GM19324 (cell line): Measurements from ENCODE around the gene PTPRG.

Experiments
- ATAC-seq: cut with Tn5 transposase; IDR thresholded peaks from one replicate; pipeline ENCODE4 v1.9.1; 2021; ENCODE audit warnings: mild to moderate bottlenecking, moderate library complexity; ENCODE audit not compliant: unreplicated experiment, low FRiP score

The PTPRG gene

DNA sequence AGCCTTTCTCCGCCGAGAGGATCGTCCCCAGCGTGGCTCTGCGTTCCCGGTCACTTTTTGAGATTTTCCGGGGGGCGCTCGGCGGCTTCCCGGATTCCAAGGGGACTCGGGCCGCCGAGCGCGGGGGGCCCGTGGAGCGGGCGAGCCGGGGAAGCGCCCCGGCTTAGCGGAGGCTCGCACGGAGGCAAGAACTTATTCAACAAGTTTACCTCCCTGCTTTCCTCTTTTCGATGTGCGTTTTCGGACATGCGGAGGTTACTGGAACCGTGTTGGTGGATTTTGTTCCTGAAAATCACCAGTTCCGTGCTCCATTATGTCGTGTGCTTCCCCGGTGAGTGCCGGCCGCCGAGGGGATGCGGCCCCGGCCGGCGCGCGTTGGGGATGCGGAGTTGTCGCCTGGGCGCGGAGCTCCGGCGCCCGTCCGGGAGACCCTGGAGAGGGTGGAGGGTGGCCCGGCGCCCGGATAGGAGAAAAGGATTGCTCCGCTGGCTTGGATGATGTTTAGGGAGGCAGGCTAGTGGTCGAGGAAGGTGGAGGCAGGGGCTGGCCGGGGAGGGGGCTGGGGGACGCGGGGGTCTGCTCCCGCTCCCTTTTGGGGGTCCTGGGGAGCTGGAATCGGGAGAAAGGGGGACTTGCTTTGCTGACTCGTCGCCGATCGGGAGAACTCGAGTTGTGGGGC lies 810 bp downstream of the PTPRG start:
- ATAC-seq: peak; percentile 3

- ATAC-seq: no peak
Observed at GRCh38 chr3:61562721-61563312, 1.4 kb downstream of the PTPRG start.

DNA sequence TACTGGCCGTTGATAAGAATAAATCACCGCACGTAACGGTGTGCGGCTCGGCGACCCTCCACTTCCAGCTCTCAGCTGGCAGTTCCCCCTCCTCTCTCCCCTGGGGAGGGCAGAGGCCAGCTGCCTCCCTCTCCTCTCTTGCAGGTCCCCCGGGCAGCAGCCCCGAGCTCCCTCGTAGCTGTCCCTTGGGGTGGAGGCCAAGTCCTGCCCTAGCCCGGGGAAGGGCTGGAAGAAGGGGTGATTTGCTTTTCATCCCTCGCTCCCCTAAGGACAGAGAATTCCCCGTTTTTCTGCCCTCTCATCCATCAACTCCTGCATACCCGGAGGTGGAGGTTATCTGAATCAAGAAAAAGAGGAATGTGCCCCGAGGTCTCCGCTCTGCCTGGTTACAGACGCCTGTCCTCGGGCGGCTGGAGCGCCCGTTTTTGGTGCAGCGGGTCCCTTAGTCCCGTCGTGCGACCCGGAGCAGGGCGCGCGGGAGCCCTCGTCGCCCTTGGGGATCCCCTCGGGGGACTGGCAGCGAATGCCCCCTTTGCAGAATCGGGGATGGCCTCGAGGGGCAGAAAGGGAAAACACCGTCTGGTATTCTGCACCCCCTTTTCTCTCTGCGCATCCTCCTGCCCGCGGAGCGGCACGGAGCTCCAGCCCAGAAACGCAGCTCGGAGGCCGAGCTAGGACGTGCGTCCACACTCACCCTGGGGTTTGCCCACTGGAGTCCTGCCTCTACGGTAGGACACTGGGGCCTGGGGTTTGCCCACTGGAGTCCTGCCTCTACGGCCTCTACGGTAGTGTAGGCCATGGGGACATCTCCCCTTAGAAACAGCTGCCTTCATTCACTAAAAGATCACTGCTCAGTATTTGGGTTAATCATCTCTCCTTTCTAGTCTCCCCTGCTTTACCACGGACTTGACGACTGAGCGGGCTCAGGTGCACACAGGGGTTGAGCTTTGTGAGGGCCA lies 2.2 kb downstream of the PTPRG start:
- ATAC-seq: no peak

GRCh38 chr3:61564395-61565059 lies 3.2 kb downstream of the PTPRG start:
- ATAC-seq: no peak

DNA sequence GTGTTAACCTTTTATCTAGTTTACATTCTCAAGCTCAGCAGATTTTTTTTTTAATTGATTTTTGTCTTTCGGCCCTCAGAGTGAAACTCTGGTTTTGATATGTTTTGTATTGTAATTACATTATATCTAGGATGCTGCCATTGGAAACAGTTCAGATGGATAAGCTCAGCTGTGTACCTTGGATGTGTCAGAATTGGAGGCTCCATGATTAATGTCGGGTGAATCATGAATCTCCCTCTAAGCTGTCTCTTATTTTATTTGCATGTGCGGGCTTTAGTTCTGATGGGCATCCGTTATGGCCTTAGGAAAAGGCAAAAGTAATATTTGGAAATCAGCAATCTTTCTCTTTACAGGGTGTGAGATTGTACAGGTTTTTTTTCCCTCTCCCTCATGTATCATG lies 4.2 kb downstream of the PTPRG start:
- ATAC-seq: no peak

DNA sequence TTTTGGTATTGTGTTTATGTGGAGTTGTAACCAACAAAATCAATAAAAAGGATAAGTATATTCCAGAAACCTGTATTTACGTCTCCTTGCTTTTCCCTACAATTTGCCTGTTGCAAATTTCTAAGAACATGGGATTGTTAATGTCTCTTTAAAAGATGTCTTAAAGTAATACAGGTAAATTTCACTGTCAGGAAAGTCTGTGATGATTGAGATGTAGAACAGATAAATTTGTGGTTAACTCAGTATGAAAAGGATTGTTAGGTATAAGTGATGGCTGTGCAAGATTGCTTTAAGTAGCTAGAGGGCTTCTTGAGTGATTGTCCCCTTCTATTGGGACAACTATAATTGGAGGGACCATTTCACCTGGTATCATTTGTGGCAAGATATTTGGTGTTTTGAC lies 6.8 kb downstream of the PTPRG start:
- no peak for ATAC-seq

DNA sequence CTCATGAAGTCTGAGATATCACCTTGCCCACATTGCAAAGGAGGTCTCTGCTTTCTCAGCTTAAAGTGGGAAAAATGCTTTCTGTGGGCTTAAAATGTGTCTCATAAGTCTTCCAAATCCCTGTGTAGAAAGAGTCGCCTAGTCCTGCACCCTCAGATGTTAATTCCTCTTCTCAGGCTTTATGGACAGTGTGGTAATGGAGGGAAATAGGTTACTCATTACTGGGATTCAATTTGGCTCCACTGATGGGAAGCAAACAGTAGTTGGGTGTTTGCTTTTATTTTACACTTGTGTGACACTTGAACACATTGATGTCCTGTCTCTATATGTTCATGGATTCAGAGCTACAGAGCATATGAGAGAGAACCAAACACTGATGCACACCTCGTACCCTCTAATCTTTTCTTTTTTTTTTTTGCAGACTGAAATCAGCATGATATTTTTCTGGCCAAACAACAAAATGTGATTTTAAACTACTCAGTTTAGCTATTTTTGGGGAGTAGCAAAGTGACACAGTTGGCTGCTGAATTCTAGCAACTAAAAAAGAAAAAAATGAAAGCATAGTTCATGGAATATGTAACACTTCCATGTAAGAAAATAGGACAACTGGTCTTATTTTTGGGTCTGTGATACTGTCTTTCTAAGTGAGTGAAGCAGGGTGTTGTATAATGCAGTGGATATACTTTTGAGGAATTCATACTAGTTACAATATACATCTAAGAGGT lies 8.6 kb downstream of the PTPRG start:
- ATAC-seq: no peak

- ATAC-seq: no peak
Observed at GRCh38 chr3:61570813-61571212, 9.4 kb downstream of the PTPRG start.

- no peak for ATAC-seq
Observed at GRCh38 chr3:61571516-61572336, 10.4 kb downstream of the PTPRG start.

- ATAC-seq: no peak
Observed at GRCh38 chr3:61572879-61573278, 11.5 kb downstream of the PTPRG start.

DNA sequence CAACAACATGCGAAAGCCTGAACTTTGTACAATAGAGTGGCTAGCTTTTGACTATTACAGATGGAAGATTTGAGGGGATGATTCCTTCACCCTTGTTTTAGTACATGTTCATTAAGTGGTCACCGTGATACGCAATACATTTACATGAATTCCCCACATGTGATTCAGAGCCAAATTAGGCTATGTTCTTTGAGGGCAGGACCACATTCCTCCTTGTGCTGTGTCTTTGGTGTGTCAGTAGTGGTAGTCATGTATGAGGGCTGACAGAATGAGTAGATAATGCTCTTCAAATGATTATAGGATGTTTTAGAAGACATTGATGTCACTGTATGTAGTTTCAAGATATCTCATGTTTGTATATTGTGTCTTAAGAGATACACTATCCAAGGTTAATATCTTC lies 12.1 kb downstream of the PTPRG start:
- no peak for ATAC-seq

DNA sequence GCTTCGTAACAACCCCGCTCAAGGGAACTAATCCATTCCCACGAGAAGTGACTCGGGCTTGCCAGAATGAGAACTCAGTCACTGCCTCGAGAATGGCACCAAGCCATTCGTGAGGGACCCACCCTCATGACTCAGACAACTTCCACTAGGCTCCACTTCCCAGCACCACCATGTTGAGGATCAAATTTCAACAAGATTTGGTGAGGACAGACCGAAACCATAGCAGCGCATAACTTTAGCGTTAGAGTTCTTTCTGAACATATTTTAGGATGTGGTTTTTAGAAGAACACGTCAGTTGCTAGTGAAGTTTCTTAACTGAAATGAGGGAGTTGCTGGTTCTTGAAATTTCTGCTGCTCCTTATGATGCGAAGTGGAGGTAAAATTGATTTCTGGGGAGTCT lies 13.5 kb downstream of the PTPRG start:
- no peak for ATAC-seq

- ATAC-seq: no peak
Observed at GRCh38 chr3:61575893-61576292, 14.5 kb downstream of the PTPRG start.

- ATAC-seq: no peak
Observed at GRCh38 chr3:61577760-61578159, 16.4 kb downstream of the PTPRG start.

DNA sequence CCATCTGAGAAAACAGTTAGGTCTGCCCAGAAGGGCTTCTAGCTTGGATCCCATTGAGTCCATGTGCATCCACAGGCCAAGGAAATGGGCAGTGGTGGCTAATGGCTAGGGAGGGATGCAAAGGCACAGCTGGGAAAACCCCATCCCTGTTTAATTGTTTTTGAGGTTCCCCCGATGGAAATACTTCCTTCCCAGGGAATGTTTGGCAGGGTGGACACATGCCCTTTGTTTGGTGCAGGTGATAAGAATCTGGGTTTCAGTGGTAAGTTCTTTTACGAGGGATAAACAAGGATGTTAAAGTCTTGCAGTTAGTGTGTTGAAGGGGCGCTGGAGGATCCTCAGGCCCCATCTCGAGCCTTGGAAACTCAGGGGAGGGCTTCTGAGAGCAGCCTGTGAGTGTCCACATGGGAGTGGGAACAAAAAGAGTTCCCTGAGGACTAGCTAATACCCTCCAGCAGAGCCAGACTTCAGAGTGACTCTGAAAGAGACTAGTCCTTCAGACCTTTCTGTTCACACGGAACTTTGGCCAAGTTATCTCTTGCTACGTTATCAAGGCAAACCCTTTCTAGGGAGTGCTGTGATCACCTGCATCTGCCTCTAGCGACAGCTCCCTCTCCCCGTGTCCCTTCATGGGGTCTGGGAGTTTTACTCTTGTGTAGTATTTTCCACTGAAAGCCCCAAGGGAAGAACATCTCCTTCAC lies 17.4 kb downstream of the PTPRG start:
- ATAC-seq: no peak

- no peak for ATAC-seq
Observed at GRCh38 chr3:61579685-61580084, 18.3 kb downstream of the PTPRG start.

DNA sequence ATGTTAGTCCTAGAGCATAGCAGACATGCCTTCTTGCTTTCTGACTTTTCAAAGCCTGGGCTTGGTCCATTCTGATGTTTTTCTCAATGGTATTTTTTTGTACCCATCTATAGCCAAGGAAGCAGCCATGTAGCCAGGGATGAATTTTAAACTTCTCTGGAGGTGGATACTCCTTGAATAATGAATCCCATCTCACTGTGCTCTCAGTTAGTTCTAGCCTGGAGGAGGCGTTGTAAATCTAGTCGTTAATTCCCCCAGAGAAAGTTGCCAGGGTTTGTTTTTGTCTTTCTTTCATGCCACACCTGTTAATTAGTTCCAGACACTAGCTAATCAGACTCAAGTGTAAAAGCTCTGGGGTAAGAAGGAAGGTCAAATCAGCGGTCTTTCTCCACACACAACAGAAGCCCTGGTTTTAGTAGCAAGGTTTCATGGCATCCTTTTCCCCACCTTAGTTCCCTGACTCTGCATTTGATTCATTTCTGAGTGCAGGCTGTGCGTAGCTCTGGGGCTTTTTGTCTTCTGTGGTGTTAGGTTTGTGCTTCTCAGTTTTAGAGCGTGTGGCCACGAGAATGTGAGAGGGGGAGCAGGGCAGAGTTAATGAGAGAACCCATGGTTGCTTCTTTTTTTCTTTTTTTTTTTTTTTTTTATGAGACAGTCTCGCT lies 19.7 kb downstream of the PTPRG start:
- ATAC-seq: no peak

DNA sequence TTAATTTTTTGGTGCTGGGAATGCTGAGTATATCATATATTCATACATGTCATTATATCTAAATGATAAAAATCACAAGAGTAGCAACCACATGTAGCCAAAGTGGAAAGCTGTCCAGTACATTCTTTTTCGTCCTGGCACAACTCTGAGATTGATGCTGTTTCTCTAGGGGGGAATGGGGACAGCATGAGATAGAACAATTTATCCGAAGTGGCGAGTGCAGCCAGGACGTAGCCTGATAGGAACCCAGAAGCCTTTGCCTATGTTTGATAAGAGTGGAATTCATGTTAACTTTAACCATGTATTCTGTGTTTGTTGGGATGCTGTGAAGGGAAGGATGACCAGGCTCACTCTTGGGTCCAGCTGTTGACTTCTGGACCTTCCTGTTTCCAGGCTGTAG lies 20.9 kb downstream of the PTPRG start:
- no peak for ATAC-seq
